ENCODE measurements around the gene HYAL2.

DNA sequence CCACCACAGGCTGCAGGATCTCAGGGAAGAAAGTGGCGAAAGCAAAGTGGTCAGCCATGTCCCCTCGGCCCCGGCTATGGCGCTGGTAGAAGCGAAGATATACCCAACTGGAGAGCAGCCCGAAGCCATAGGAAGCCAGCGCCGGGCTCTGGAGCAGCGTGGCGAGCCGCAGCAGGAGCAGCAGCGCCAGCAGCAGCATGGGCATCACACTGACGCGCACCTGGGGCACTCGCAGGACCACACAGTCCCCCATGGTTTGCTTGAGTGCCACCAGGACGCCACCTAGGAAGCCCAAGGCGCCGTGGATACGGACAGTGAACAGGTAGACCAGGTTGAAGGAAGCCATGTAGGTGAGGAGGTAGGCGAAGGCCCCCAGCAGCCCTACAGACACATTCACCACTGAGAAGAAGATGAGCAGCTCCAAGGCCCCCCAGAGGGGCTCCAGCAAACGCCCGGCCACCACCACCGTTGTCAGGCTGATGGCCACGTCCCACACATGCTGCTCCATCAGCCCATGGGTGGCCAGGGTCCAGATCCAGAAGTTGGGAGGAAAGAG, 35.9 kb upstream of the HYAL2 start:
- TF ChIP-seq, protein P1, sequence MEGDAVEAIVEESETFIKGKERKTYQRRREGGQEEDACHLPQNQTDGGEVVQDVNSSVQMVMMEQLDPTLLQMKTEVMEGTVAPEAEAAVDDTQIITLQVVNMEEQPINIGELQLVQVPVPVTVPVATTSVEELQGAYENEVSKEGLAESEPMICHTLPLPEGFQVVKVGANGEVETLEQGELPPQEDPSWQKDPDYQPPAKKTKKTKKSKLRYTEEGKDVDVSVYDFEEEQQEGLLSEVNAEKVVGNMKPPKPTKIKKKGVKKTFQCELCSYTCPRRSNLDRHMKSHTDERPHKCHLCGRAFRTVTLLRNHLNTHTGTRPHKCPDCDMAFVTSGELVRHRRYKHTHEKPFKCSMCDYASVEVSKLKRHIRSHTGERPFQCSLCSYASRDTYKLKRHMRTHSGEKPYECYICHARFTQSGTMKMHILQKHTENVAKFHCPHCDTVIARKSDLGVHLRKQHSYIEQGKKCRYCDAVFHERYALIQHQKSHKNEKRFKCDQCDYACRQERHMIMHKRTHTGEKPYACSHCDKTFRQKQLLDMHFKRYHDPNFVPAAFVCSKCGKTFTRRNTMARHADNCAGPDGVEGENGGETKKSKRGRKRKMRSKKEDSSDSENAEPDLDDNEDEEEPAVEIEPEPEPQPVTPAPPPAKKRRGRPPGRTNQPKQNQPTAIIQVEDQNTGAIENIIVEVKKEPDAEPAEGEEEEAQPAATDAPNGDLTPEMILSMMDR (IDR thresholded peaks at IDR 0.05) = no peak
- no peak for TF ChIP-seq POLR2A (IDR thresholded peaks at IDR 0.05)
